Measurements from ENCODE around the gene RIMKLB.

Gene RIMKLB

GRCh38 chr12:8697476-8698131 lies at the start of gene RIMKLB:
TSS of gene RIMKLB (plus strand) at chr12:8697991. CDS start at chr12:8713867, 15,876 bp downstream.
- ChIA-PET POLR2A (interaction anchor here (0.7 to 1.6 kb wide), 13 partner anchors 10 to 252 kb away, joined by 3 to 6 read pairs (median 4); partner anchors contain the start of genes M6PR and PHC1), CTCF (interaction anchor here (0.6 to 1.7 kb wide), 6 partner anchors 86 to 252 kb away, joined by 3 read pairs; partner anchors contain the start of gene M6PR)
- peak; percentile 80 for DNase-seq (ENCODE audit: extremely low spot score)
- no peak for TF ChIP-seq ARNT (IDR thresholded peaks at IDR 0.05)
- TF ChIP-seq FOXM1 (IDR thresholded peaks at IDR 0.05; ENCODE audit: borderline replicate concordance): peak; percentile 27; the same call in 1 of the 2 replicates

DNA sequence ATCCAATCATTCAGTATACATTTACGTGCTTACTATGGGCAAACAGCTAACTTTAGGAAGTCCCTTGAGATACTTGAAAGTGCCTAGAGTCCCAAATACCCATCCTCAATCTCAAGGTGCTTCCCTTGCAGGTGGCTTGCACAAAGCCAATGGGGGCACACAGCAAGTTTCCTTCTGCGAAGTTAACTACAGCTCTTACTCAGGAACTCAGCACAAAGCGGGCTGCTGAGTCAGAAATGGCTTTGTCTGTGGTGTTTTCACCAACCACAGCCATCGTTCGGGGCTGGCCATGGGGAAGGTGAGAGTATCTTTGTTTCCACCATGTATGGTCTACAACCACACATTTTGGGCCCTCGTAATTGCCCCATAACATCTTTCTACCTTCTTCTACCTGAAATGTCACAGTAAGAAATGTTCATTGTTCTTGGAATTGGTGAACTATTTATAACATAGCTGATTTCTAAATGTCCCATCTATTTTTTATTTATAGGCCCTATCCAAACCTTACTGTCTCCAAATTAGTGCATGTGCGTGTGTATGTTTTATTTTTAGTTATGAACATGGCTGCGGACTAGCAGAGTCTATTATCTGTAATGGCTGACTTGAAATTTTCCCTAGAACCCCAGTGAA lies 49.1 kb upstream of the RIMKLB start:
- ChIA-PET POLR2A (no interaction called here), CTCF (interaction anchor here (0.9 kb wide), 1 partner anchor 9 kb away, joined by 4 read pairs; no protein-coding TSS in a partner anchor)
- no peak for DNase-seq (ENCODE audit: extremely low spot score)
- no peak for TF ChIP-seq SP1 (IDR thresholded peaks at IDR 0.05)
- TF ChIP-seq, protein P1, sequence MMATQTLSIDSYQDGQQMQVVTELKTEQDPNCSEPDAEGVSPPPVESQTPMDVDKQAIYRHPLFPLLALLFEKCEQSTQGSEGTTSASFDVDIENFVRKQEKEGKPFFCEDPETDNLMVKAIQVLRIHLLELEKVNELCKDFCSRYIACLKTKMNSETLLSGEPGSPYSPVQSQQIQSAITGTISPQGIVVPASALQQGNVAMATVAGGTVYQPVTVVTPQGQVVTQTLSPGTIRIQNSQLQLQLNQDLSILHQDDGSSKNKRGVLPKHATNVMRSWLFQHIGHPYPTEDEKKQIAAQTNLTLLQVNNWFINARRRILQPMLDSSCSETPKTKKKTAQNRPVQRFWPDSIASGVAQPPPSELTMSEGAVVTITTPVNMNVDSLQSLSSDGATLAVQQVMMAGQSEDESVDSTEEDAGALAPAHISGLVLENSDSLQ (IDR thresholded peaks at IDR 0.05): no peak
- no peak for TF ChIP-seq LEF1 (IDR thresholded peaks at IDR 0.05; ENCODE audit: borderline replicate concordance)
- TF ChIP-seq L3MBTL2 (conservative IDR thresholded peaks at IDR 0.05): no peak
- no peak for TF ChIP-seq ZNF384 (IDR thresholded peaks at IDR 0.05)
- TF ChIP-seq FOXA1 (IDR thresholded peaks at IDR 0.05): no peak
- no peak for TF ChIP-seq FOXK2 (IDR thresholded peaks at IDR 0.05)
- no peak for TF ChIP-seq FOXM1 (IDR thresholded peaks at IDR 0.05; ENCODE audit: borderline replicate concordance)
- no peak for TF ChIP-seq BHLHE40 (IDR thresholded peaks at IDR 0.05; ENCODE audit: borderline replicate concordance)
- TF ChIP-seq SUZ12 (IDR thresholded peaks at IDR 0.05): no peak
- TF ChIP-seq CTBP1 (IDR thresholded peaks at IDR 0.05; ENCODE audit: borderline replicate concordance): no peak
- TF ChIP-seq ARNT (IDR thresholded peaks at IDR 0.05): no peak
- TF ChIP-seq ELF4 (IDR thresholded peaks at IDR 0.05): no peak

DNA sequence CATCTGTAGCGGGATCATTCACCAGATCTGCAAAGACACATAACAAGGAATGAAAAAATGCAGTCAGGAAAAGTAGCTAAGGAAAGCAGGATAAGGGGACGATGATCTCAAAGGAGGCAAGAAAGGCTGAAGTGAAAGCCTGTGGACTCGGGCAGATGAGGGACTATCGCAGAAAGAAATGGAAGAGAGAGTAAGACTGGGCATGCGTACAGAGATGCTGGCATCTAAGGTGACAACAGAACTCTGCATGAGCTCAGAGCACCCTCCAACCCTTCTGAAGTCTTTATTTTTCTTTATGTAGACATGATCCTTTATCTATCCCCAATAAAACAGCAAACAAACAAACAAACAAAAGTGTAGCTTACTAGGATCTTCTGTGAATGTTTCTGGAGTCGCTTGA lies 42.4 kb upstream of the RIMKLB start:
- no peak for DNase-seq (ENCODE audit: extremely low spot score)
- CTCF ChIA-PET: interaction anchor here (1.4 to 1.7 kb wide), 2 partner anchors 111 to 235 kb away, joined by 6 to 7 read pairs; no protein-coding TSS in a partner anchor
- TF ChIP-seq SUZ12 (IDR thresholded peaks at IDR 0.05): no peak
- no peak for TF ChIP-seq FOXA1 (IDR thresholded peaks at IDR 0.05)
- no peak for TF ChIP-seq ZNF384 (IDR thresholded peaks at IDR 0.05)
- TF ChIP-seq FOXM1 (IDR thresholded peaks at IDR 0.05; ENCODE audit: borderline replicate concordance): no peak
- no peak for TF ChIP-seq ARNT (IDR thresholded peaks at IDR 0.05)
- no peak for TF ChIP-seq NFRKB (IDR thresholded peaks at IDR 0.05)
- TF ChIP-seq SP1 (IDR thresholded peaks at IDR 0.05): no peak
- no peak for TF ChIP-seq CTBP1 (IDR thresholded peaks at IDR 0.05; ENCODE audit: borderline replicate concordance)
- TF ChIP-seq ELF4 (IDR thresholded peaks at IDR 0.05): no peak
- TF ChIP-seq HDGF (IDR thresholded peaks at IDR 0.05; ENCODE audit: borderline replicate concordance): no peak
- no peak for TF ChIP-seq BHLHE40 (IDR thresholded peaks at IDR 0.05; ENCODE audit: borderline replicate concordance)
- no peak for TF ChIP-seq TARDBP (IDR thresholded peaks at IDR 0.05)
- TF ChIP-seq, protein P1 (IDR thresholded peaks at IDR 0.05): no peak
- TF ChIP-seq L3MBTL2 (conservative IDR thresholded peaks at IDR 0.05): no peak
- TF ChIP-seq FOXK2 (IDR thresholded peaks at IDR 0.05): no peak
- no peak for TF ChIP-seq LEF1 (IDR thresholded peaks at IDR 0.05; ENCODE audit: borderline replicate concordance)
- POLR2A ChIA-PET: no interaction called here

GRCh38 chr12:8658346-8658745 lies 39.4 kb upstream of the RIMKLB start:
- ChIA-PET CTCF (interaction anchor here (0.7 to 2.3 kb wide), 5 partner anchors 10 to 390 kb away, joined by 3 to 10 read pairs (median 3); no protein-coding TSS in a partner anchor), POLR2A (no interaction called here)
- TF ChIP-seq L3MBTL2 (conservative IDR thresholded peaks at IDR 0.05) (no peak), NFRKB (IDR thresholded peaks at IDR 0.05) (no peak), FOXA1 (IDR thresholded peaks at IDR 0.05) (no peak), SP1 (IDR thresholded peaks at IDR 0.05) (no peak), ZNF384 (IDR thresholded peaks at IDR 0.05) (no peak), LEF1 (IDR thresholded peaks at IDR 0.05; ENCODE audit: borderline replicate concordance) (no peak), CTBP1 (IDR thresholded peaks at IDR 0.05; ENCODE audit: borderline replicate concordance) (no peak), FOXK2 (IDR thresholded peaks at IDR 0.05) (no peak), ARNT (IDR thresholded peaks at IDR 0.05) (no peak), SUZ12 (IDR thresholded peaks at IDR 0.05) (no peak), ELF4 (IDR thresholded peaks at IDR 0.05) (no peak), TARDBP (IDR thresholded peaks at IDR 0.05) (no peak), HDGF (IDR thresholded peaks at IDR 0.05; ENCODE audit: borderline replicate concordance) (no peak), FOXM1 (IDR thresholded peaks at IDR 0.05; ENCODE audit: borderline replicate concordance) (no peak)
- TF ChIP-seq, protein P1 (IDR thresholded peaks at IDR 0.05): no peak
- no peak for DNase-seq (ENCODE audit: extremely low spot score)

GRCh38 chr12:8661016-8661415 lies 36.8 kb upstream of the RIMKLB start:
- DNase-seq (ENCODE audit: extremely low spot score): no peak
- POLR2A ChIA-PET: no interaction called here
- CTCF ChIA-PET: interaction anchor here (0.6 to 1.6 kb wide), 2 partner anchors 96 to 229 kb away, joined by 3 read pairs; no protein-coding TSS in a partner anchor
- no peak for TF ChIP-seq FOXK2 (IDR thresholded peaks at IDR 0.05)
- TF ChIP-seq NFRKB (IDR thresholded peaks at IDR 0.05): no peak
- no peak for TF ChIP-seq LEF1 (IDR thresholded peaks at IDR 0.05; ENCODE audit: borderline replicate concordance)
- TF ChIP-seq, protein P1 (IDR thresholded peaks at IDR 0.05): no peak
- no peak for TF ChIP-seq FOXA1 (IDR thresholded peaks at IDR 0.05)
- TF ChIP-seq TARDBP (IDR thresholded peaks at IDR 0.05): no peak
- no peak for TF ChIP-seq HDGF (IDR thresholded peaks at IDR 0.05; ENCODE audit: borderline replicate concordance)
- TF ChIP-seq ARNT (IDR thresholded peaks at IDR 0.05): no peak
- TF ChIP-seq ZNF384 (IDR thresholded peaks at IDR 0.05): no peak
- no peak for TF ChIP-seq CTBP1 (IDR thresholded peaks at IDR 0.05; ENCODE audit: borderline replicate concordance)

All from HEK293T (cell line).